Ovary (tissue), 3 donors: ENCODE data around the gene STK24.

Experiments used
- CTCF ChIP-seq, 3 donors: fragments of 450-650 bp in 2 of 3; fragments of 200-600 bp in 1 of 3; IDR thresholded peaks; one replicate each; pipeline versions ENCODE4 v1.5.1 to v1.8.0; 2016 to 2022; ENCODE audit warnings: antibody characterized with exemption in 3 of 3, mild to moderate bottlenecking in 1 of 3
- EP300 ChIP-seq: sonication (generic); formaldehyde crosslinking; IDR thresholded peaks from one replicate; pipeline ENCODE4 v1.6.1; 2017; ENCODE audit warnings: antibody characterized with exemption
- POLR2A ChIP-seq: fragments of 450-650 bp; IDR thresholded peaks from one replicate; pipeline ENCODE4 v1.6.1; 2017; ENCODE audit warnings: antibody characterized with exemption, mild to moderate bottlenecking, moderate library complexity
- donor health status: DM: no; HTN: no; CAD: no.

DNA sequence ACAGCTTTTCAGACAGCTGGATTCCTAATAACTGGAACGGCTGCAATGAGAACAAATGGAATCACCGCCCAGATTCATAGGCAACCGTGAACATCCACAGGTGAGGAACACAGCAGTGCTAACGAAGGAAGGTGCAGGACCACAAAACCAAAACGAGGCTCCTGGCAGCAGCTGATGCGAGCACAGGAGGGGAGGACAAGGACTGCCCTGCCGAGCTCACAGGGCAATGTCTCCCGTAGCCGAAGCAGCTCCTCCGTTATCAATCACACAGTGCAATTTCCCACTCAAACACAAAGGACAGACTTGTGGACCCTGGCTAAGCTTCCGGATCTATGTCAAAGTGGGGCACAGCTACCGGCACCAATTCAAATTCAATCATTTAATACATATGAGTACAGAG lies 70.6 kb downstream of the STK24 start:
- no peak for TF ChIP-seq CTCF (IDR thresholded peaks at IDR 0.05)
- TF ChIP-seq POLR2A = no peak
- TF ChIP-seq EP300 = no peak
